GM18861 (cell line): ENCODE data around the gene FAF1.

Experiments
- ATAC-seq: cut with Tn5 transposase; IDR thresholded peaks from one replicate; pipeline ENCODE4 v1.9.1; 2021; ENCODE audit not compliant: unreplicated experiment

FAF1 gene

GRCh38 chr1:50454911-50455310, 505.2 kb downstream of the FAF1 start:
- no peak for ATAC-seq

DNA sequence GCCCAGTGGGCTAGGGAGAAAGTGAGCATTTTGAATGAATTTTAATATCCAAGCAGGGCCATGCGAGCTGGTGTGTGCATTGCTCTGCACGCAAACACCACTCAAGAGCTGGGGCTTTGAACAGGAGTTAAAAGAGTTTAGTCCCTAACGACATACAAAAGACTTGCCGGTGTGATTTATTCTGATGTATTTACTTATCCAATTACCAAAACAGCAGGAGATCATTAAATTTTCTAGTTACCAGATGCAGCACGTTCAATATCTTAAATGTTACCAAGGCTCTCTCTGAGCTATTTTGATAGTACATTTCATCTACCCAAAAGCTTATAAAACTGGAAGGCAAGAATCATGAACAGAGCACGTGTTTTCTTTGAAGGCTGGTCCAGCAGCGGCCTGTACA, 506.8 kb downstream of the FAF1 start:
- no peak for ATAC-seq

- no peak for ATAC-seq
These were observed 507.4 kb downstream of the FAF1 start for GRCh38 chr1:50452700-50453099.

DNA sequence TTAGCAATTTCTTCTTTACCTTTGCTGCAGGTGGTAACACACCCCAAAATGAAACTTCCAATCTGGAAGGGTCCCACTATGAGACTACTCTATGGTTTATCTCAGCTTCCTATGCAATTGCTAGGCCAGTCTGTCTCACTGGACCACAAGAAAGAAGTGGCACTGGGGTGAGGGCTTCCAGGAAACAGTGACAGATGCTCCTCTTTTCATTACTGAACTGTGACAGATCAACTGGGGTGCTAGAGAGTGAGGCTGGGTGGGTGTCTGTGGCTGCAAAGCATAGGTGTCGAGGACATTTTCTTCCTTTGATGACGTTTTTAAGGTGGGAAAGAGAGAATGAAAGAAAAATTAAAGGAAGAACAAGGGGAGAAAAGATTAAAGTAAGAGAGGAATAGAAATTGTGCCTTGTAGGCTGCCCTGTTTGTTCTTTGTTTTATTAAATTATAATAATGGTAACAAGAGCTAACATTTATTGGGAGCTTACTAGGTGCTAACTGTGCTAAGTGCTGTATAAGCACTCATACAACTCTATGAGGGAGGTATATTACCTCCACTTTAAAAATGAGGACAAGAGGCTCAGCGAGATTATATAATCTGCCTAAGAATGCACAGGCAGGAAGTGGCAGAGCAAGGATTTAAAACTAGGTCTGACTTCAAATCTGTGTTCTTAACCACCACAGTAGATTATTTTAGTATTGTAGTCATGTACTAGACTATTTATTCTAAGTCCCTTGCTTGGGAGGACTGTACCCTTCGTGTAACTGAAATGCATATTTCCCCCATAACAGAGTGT, 509.0 kb downstream of the FAF1 start:
- no peak for ATAC-seq

GRCh38 chr1:50447961-50448360, 512.1 kb downstream of the FAF1 start:
- ATAC-seq: no peak

DNA sequence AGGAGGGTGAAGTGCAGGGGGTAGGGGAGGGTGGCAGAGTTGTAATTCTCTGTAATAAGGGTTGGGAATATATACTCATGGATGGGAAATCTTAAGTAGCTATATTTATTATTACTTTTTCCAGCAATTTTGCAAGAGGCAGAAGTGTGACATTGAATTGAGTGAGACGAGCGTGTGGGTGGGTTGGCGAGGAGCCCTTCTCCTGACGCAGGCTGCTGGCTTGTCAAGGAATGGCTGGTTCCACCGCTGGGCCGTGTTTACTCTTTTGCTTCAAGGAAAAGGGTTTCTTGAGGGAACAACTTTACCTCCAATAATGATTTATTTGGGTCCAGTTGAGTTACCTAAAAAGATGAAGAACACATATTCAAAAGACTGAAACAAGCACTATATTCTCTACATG, 518.9 kb downstream of the FAF1 start:
- no peak for ATAC-seq

- ATAC-seq: no peak
These were observed 521.1 kb downstream of the FAF1 start for GRCh38 chr1:50438945-50439344.

DNA sequence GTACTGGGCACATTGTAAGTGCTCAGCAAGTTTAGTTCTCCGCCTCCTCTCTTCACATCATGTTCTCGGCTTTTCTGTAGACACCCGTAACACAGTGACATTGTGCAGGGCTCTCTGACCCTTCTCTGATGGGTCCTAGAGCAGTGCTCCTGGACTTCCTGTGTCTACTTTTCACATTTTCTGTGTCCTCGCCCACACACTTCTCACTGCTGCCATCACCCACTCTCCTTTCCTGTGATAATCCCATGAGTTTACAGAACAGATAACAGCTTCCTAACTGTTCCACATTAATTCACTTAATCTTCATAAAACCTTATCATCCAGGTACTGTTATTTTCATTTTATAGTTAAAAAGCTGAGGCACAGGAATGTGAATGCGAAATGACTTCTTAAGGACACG, 523.6 kb downstream of the FAF1 start:
- ATAC-seq: no peak

- ATAC-seq: no peak
These were observed 530.1 kb downstream of the FAF1 start for GRCh38 chr1:50430010-50430405.

GRCh38 chr1:50427818-50428779, 532.0 kb downstream of the FAF1 start:
- no peak for ATAC-seq

- ATAC-seq: no peak
These were observed 532.8 kb downstream of the FAF1 start for GRCh38 chr1:50427086-50427817.

DNA sequence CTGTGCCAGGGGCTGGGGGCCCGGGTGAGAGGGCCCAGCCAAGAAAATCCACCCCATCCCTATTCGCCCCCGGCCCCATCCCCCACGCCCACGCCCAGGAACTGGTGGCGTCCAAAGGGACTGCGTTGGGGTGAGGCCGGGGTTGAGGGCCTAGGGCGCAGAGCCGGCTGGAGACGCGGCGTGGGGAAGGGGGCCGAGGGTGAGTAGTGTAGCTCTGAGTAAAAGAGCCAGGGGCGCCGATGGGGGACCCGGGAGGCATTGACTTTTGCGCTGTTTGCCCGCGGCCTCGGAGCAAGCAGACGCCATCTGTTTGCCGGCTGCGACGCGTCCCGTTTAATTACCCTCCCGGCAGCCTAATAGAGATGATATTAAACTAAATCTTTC, 533.4 kb downstream of the FAF1 start:
- ATAC-seq: no peak

DNA sequence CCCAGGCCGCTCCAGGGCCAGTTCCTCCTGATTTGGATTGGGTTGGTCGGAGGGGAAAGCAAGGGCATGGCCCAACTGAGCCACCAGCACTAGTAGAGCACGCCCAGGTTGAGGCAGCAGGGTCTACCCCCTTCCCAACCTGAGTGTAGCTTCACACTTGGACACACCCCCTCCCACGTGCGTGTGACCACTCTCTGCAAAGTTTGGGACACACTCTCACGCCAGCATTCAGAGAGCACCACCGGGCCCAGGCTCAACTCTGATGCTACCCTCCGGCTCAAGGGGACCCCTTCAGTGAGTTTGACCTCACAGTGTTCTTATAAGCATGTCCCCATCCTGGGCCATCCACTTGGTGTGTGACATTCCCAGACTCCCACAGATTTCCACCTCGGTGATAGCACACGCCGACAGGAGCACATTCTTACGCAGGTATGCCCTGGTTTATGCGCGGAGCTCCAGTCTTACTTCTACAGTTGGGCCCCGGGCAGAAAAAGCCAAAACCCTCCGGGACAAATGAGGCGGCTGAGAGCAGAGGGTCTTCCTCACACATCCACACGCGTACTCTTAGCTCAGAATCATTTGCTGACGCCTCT, 533.9 kb downstream of the FAF1 start:
- ATAC-seq: no peak

GRCh38 chr1:50425376-50426107, 534.5 kb downstream of the FAF1 start:
- no peak for ATAC-seq

DNA sequence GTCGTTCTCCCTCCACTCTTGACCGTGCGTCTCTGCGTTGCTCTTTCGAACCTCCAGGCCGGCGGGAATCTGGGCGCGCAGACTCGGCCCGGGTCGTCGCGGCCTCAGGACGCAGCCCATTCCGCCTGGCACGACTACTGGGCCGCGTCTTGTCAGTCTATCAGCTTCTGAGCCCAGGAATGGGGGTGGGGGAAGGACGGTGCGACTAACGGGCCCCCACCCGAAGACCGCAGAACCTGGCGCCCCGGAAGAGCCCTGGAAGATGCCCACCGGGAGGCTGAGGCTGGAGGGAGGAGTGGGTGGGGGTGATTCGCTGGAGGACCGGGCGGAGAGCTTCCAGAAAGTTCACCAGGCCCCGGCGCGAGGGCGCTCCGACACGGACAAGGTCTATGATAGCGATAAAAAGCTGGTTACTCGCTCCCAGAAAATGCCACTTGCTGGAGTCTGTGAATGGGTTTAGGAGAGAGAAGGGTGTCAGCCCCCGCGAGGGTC, 535.1 kb downstream of the FAF1 start:
- no peak for ATAC-seq

DNA sequence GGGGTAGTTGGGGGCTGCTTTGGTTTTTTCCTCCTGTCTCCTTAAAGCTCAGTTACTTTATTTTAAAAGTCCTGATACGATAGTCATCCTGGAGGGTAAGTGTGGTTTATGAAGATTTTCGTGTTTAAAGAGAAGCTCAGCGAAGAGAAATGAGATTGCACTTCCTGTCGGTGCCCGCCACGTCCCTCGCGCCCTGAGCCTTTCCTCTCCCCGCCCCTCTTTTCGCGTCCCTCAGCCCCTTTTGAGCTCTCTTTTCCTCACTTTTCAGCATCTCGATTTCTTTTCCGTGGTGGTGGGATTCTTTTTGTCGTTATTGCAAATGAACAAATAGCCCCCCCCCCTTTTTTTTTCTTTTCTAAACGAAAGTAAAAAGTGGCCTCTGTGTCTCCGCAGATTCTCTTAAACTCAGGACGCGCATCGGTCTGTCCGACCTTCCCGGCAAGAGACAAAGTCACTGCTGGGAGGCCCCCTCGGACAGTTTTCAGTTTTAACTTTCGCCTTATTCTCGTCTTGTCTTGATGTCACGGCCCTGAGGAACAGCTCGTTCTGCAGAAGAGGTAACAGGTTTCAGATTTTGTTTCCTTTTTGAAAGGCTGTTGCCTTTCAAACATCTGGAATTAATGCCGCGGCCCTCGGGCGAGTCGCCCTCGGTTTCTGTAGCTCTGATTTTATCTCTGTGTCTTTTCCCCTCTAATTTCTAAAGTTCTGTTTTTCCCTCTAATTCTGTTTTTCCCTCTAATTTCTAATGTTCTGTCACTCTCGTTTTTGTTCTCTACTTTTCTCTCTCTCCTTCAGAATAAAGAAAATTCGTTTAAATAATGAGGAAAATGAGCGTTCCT, 535.8 kb downstream of the FAF1 start:
- ATAC-seq: no peak

DNA sequence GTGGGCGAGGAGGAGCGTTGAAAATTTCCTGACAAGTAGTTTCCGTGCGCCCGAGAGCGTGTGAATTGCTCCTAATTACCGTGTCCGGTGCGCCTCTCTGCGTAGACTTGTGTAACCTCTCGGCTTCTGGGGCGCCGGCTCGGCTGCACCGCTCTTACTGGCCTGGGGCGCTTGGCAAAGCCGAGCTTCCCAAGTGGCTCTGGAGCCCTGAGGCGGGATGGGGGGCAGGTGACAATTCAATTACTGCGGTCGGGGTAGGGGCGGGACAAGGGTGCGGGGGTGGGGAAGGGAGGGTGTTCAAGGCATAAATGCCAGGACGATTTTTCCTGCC, 536.4 kb downstream of the FAF1 start:
- ATAC-seq: no peak

DNA sequence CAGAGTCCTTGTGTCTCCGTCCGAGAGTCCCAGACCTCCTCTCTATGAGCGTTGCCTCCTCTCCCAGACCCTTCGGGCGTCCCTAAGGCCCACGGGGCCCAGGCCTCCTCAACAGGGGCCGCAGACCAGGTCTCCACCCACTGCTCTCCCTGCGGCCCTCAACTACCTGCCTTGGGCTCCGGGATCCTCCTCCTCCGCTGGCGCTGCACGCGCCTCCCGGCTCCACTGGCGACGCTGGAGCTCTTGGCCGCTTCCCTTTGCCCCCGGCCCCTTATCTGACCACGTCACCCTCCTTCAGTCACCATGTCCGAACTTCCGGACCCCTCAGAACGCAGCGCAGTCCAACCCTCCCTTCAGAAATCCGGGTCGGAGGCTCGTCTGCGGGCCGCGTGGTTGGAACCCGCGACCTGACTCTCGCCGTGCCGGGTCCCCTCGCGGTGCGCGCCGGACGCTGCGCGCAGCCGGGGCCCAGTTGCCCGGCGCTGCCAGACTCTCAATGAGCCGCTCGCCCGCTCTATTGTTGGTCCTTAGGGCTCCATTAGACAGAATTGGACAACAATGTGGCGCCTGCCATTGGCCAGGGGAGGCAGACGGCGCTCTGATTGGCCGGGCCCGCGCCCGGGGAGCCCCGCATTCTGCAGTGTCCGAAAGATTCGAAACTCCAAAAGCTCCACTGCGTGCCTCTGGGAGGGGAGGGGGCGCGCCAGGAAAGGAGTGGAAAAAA, 537.0 kb downstream of the FAF1 start, which contains the start of gene DMRTA2:
Gene DMRTA2, minus strand, starts transcription at position 498 of the 724 bp plus-strand sequence. CDS start 1,907 bp downstream, outside the sequence.
- no peak for ATAC-seq

DNA sequence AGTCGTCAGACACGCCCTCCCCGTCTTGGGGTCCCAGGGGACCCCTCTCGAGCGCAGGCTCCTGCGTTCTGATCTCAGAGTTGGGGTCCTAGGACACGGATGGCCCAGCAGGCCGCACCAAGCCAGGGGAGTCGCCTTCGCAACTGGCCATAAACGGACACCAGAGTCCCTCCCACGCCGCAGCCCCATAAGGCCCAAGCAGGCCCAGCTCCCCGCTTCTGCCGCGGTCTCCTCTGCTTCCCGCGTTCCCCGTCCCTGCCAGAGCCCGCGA, 537.5 kb downstream of the FAF1 start:
- no peak for ATAC-seq
